NCI-H1105 (cell line): ENCODE measurements around the gene CCT8L2.
"Not testable (repeated sequence)": the region's sequence is repeated elsewhere in the genome, so short reads cannot be mapped to it uniquely, and the experiment has no call there.

ENCODE experiments used
- DNase-seq: peaks from one replicate; lab custom pipeline; 2025; lab: John Stamatoyannopoulos, UW

The CCT8L2 gene, protein sequence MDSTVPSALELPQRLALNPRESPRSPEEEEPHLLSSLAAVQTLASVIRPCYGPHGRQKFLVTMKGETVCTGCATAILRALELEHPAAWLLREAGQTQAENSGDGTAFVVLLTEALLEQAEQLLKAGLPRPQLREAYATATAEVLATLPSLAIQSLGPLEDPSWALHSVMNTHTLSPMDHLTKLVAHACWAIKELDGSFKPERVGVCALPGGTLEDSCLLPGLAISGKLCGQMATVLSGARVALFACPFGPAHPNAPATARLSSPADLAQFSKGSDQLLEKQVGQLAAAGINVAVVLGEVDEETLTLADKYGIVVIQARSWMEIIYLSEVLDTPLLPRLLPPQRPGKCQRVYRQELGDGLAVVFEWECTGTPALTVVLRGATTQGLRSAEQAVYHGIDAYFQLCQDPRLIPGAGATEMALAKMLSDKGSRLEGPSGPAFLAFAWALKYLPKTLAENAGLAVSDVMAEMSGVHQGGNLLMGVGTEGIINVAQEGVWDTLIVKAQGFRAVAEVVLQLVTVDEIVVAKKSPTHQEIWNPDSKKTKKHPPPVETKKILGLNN

DNA sequence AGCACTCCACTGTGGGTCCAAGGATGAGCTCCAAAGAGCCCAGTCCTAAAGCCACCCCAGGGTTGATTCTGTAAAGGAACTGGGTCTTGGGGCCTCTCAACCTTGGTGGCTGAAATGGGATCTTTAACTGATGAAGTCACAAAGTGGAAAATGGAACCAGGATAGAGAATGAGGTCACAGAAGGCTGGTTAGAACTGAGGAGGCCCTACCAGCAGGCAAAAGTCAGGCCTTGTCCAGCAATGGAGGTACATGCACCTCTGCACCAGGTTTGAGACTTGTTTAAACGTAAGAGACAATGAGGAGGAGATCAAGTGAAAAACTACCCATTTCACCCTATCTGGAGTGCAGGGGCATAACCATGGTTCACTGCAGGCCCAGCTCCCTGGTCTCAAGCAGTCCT, at the start of gene CCT8L2:
TSS of gene CCT8L2 (minus strand) at position 101 of the 400 bp plus-strand sequence. CDS start 260 bp downstream, outside the sequence.
- DNase-seq: not testable (repeated sequence)

DNA sequence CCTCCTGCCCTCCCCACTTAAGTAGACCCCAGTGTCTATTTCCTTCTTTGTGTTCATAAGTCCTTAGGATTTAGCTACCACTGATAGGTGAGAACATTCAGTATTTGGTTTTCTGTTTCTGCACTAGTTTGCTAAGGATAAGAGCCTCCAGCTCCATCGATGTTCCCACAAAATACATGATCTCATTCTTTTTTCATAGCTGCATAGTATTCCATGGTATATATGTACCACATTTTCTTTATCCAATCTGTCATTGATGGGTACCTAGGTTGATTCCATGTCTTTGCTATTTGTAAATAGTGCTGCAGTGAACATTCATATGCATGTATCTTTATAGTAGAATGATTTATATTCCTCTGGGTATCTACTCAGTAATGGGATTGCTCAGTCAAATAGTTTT, 42.8 kb upstream of the CCT8L2 start:
- DNase-seq: not testable (repeated sequence)

DNA sequence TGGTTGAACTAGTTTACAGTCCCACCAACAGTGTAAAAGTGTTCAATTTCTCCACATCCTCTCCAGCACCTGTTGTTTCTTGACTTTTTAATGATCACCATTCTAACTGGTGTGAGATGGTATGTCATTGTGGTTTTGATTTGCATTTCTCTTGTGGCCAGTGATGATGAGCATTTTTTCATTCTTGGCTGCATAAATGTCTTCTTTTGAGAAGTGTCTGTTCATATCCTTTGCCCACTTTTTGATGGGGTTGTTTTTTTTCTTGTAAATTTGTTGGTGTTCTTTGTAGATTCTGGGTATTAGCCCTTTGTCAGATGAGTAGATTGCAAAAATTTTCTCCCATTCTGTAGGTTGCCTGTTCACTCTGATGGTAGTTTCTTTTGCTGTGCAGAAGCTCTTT, 41.5 kb upstream of the CCT8L2 start:
- DNase-seq: not testable (repeated sequence)

DNA sequence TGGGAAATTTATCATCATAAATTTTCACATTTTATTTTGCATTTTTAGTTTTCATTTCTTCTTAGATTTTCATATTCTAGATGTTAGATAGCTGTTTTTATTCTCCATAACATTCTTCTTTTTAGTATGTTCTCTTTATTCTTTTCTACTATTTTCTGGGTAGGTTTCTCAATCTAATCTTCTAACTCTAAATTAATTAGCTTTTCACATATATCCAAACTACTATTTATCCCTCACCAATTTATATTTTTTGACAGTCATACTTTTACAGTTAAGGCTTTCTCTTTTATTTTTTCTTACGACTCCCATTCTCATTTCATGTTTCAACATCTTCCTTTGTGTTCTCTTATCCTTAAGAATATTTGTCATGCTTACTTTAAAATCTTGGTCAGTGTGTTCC, 35.9 kb upstream of the CCT8L2 start:
- DNase-seq: not testable (repeated sequence)

DNA sequence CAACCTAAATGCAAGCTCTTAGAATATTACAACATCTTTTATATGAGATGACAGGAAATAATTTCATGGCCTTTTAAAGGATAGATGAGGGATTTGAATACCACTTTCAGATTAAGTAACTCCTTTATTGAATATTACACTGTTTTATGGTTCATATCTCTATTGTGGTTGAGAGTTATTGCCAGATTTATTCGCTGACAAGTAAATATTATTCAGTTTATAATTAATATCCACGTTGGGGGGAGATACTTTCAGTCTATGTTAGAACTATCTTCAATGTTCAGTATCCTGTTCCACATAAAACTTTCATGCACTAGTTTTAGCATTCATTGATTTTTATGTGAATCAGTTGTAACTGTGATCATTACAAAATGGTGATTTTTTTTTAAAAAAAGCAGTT, 32.4 kb upstream of the CCT8L2 start:
- not testable (repeated sequence) for DNase-seq

DNA sequence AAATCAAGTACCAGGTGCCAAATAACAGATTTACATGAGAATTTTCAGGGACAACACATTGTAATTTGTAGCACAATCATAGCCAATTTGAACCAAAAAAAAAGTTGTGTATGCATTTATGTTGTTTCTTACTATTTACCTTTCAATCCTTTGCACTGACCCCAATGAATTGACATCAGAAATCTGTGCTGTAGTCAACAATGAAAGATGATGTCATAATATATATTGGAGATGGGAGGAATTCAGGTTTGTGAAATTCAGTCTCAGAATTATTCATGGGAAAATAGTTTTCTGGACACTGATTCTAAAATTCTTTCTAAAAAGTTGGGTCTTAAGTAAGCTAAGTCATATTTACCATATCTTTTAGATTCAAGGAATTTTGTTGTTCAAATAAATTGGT, 31.0 kb upstream of the CCT8L2 start:
- DNase-seq: not testable (repeated sequence)

DNA sequence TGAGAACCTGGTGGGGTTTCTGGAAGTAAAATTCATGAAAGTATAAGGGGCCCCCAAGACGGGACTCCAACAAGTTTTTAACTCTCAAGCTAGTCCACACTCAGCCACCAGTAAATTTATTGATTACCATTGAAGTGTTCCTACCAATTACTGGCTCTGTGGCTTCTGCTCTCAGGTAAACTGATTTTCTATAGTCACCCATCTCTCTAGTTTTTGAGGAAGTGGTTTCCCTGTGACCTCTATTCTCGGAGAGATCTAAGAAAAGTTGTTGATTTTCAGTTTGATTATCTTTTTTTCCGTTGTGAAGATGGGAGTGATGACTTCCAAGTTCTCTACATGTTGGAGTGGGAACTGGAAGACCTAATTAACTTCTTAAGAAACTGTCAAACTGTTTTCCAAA, 24.9 kb upstream of the CCT8L2 start:
- not testable (repeated sequence) for DNase-seq

DNA sequence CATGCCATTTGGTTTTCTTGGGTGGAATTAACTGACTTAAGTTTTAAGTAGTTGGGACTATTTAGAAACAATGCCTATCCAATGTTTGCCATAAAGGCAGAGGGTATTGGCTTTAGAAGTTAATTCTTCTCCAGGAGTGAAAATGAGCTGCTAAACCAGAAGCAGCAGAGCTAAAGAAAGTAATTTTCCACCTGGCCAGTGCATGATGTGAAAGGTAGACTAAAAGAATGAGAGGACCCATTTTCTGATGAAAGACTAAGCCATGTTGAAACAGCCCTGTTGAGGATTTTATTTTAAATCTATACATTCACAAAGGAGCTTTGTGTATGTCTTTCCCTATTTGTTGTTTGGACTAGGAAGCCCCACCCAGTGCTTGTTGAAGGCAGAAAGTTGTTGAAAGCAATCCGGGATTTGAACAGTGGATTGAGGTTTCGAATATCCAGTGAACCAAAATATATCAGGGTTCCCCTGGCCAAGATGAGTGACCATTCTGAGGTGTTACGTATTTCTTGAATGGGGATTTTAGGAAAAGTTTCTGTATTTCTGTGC, 23.9 kb upstream of the CCT8L2 start:
- not testable (repeated sequence) for DNase-seq

DNA sequence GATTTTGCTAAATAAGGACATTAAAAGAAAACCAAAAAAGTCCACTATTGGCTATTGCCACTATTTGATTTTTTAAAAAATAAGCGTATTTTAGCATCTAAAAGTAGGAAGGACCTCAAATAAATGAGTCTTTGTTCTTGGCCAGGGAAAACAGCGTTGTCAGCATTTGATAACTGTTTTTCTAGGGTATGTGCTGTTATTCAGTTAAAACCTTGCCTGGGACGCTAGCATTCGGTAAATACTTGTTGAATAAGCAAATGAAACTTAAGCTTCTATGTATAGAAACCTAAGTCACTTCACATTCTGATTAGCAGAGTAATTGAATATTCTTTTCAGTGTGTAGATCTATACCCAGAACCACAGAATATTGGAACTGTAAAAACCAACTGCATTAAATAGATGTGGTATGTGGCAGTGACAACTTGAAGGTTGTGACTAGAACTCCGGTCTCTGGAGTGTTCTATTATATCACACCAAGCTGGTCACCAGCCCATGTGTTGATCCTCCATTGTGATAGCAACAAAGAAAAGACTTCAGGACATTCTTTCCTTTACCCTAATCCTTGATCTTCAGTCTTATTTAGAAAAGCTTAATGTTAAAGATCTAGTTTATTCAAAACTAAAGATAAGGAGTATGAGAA, 23.1 kb upstream of the CCT8L2 start:
- DNase-seq: not testable (repeated sequence)

DNA sequence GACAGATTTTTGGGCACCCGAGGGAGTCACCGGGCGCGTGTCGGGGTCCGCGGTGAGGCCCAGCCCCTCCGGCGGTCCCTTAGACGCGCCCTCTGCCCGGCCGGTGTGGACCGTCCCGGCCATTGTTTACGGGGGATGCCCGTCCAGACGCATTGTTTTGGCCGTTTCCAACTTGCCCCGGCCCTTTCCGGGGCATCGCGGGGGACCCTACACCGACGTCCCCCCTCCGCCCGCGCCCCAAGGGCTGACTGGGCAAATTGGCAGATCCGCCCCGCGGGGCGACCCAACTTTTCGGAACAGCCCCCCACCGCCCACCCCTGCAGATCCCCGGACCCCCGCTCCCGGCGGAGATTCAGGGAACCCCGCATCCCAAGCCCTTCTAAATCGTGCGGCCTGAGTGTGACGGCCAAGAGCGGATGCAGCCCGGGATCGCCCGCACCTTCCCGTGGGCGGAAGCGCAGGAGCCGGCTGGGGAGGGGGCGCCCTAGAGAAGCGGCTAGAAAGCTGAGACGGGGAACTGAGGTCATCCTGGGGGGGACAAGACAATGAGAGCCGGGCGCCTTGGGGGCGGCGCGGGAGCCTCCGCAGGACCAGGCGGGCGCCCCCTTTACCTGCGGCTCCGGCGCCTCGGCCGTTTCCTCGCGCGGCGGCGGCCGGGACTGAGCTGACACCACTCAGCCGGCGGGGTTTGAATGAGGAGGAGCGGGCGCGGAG, 17.1 kb upstream of the CCT8L2 start:
- no peak for DNase-seq

DNA sequence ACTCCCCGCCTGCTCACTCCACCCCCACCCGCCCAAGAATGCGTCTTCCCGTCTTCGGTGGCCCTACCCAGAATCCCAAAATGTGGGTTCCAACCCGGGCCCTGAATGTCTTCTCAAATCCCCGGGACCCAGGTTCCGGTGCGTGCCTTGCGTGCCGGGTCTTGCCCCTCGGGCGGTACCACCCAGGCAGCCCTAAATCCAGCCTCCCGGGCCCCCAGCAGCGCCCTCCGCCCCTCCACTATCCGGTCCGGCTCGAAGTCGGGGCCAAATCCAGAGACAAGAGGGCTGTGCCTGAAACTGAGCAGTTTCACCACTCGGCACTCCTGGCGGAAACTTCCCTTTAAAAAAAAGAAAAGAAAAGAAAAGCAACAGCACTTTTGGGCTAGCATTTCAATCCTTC, 16.3 kb upstream of the CCT8L2 start:
- no peak for DNase-seq

DNA sequence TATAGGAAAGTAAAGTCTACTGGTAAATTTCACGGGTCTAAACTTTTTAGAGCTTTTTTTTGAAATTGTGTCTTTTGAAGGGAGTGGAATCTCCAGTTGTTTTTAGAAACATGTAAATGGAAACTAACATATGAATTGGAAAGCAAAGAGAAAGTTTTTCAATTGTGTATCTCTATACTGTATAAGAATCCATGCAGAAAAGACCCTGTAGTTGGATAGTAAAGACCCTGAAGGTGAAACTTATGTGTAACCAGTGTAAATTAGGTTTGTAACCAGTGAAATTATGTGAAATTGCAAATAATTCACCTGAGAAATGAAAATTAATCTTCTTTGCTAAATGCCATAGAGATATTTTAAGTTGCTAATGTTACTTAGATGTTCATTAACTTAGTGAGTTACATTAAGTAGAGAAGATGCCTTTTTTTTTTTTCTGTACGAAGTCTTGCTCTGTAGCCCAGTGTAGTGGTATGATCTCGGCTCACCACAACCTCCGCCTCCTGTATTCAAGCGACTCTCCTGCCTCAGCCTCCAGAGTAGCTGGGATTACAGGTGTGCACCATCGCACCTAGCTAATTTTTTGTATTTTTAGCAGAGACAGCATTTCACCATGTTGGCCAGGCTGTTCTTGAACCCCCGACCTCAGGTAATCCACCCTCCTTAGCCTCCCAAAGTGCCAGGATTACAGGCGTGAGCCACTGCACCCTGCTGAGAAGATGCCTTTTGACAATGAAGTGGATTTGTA, 11.8 kb upstream of the CCT8L2 start:
- DNase-seq: not testable (repeated sequence)

DNA sequence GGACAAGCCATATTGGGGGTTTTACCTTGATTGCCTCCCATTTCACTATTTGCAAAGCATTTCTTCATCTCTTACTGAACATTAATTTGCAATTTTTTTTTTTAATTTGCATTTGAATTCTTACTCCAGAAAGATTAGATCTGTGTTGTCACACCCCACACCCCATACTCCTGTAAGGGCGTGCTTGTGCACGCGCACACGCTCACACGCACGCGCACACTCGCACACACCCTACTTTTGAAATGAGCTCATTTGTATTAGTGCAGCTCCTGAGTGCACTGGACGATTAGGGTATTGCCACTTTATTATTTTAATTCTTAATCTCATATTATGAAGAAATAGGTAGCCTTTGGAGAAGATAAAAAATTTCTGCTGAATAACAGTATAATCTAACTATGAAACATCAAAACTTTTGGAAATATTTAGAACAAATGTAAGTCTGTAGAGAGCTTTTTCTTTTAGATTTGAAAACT, 11.2 kb upstream of the CCT8L2 start:
- DNase-seq: not testable (repeated sequence)

DNA sequence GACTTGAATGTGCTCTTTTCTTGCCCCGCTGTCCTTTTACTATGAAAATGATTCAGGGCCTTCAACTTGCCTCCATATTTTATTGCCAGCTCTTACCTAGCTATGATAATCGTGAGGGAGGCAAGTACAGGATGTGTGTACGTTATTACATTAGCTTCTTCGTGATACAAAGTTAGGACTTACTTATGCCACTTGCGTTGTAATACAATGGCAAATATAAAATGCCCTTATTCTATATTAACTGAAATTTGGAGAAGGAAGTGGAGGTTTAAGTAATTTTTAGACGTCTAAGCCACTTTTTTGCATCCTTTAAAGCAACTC, 10.8 kb upstream of the CCT8L2 start:
- DNase-seq: no peak

DNA sequence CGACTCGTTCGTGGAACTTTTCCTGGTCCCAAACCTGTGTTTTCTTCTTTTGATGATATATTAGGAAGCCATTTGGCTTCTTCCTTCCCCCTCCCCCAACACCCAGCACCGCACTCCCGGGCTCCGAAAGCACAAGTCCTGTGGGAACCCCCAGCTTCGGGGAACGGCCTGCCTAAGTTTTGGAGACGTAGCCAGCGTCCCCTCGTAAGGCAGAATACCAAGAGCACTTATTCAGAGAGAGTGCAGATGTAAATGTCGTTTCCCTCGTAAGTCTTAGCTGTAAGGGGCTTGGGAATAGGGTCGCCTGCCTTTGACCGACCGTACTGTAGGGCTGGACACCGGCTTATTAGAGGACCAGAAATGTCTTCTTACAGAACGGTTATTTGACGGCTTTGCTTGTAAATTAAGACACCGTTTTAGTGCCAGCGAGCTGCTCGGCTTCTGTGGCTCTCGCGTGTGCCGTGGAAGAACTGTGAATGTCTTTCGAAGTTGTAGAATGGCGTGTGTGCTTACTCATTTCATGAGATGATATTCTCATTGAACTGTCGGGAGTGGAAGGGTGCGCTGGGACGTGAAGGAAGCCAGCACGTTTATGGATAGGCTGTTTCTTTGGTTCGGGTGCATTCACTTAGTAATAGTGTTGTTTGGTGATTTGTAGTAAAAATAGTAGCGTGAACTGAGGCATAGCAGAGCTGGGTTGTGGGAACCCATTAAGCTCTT, 10.3 kb upstream of the CCT8L2 start:
- DNase-seq: not testable (repeated sequence)

DNA sequence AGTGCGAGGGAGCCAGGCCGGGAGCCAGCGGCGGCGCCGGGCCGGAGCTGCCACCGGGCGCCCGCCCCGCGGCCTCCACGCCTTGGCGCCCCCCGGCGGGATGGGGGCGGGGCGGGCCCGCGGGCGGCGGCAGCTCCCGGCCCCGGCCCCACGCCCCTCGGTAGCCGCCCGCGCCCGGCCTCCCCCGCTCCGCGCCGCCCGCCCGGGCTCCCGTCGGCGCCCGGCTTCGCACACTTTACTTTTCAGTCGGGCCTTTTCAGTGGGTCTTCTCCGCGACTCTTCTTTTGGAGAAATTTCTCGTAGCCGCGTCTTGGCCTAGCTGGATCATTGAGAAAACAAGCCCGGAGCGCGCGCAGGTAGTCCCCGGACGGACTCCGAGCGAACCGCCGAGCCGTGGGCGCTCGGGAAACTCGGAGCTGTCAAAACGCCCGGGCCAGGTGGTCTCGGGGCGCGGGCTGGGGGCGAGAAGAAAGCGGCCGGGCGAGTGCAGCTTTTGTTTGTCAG, 9.7 kb upstream of the CCT8L2 start:
- DNase-seq: not testable (repeated sequence)

DNA sequence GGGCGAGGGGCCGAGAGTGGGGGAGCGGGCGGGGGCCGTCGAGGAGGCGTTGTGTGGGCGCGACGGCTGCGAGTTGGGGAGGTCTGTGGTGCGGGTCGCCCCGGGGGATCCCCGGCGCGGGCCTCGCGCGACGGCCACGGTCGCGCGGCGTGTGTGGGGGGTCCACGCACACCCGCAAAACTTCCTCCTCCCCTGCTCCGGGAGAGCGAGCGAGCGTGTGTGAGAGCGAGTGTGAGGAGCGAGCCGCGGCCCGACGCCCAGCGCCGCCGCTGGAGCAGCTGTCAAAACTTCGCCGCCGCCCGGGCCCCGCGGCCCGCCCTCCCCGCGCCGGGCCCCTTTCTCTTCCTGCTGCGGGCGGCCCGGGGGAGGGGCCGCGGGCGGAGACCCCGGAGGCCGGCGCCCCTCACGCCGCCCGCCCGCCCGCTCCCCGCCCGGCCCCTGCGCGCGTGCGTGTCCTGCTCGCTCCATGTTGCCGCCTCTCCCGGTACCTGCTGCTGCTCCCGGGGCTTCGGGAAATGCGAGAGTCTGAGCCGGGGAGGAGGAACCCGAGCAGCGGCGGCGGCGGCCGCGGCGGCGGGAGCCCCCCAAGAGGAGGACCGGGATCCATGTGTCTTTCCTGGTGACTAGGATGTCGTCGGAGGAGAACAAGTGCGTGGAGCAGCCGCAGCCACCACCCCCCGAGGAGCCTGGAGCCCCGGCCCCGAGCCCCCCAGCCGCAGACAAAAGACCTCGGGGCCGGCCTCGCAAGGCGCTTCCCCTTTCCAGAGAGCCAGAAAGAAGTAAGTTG, 9.0 kb upstream of the CCT8L2 start:
- DNase-seq: no peak

DNA sequence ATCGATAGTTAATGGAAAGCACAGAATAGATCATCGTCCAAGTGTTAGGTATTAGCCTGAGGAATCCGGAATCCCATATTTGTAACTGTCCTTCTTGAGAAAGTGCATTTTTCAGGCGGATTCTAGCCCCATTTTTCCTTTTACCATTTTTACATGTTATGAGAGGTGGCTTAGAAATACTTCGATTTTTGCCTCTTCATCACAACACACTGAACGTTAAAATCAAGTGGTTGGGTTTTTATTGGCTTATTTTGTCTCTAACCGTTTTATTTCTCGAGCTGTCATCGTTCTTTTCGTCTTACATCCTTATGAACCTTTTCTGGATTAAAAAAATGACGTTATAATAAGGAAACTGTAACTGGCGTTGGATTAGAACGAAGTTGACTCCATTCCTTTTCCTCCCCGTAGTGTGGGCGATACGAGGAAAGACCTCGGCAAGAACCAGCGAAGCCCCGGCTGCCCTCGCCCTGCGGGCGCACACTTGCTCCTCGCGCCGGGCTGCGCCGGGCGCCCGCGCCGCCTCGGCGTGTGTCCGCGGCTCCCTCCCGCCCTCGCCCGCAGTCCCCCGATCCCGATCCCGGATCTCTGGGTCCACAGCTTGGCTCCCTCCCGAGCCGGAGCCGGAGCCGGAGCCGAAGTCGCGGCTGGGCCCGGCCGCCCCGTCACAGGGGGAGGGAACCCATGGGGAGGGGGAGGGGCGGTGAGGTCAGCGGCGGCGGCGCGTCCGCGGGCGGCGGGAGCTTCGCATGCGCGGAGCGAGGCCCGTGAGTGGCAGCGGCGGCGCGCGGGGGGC, 8.2 kb upstream of the CCT8L2 start:
- not testable (repeated sequence) for DNase-seq

DNA sequence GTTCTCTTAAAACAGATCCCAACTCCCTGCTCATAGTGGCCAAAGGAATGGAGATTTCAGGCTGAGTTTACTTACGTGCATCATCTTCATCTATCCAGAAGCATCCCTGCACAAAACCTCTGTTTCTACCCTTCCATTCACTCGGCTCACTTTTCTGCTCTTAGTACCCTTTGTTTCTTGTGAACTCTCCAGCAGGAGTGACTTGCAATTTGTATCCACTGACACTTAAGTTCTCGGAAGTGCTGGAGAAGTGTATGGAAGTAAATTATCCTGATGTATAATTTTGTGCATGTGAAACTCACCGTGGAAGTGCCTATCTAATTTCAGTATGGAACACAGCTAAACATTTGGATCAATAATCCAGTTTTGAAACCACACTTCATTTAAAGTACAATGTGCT, 7.0 kb upstream of the CCT8L2 start:
- not testable (repeated sequence) for DNase-seq
